GM10266 (cell line): ENCODE measurements around the gene NFATC3.
"Not testable (repeated sequence)": the region's sequence is repeated elsewhere in the genome, so short reads cannot be mapped to it uniquely, and the experiment has no call there.

ENCODE experiments used
- DNase-seq: peaks from one replicate; pipeline ENCODE4 v3.0.0; 2012; ENCODE audit errors: extremely low spot score
- CTCF ChIP-seq: IDR thresholded peaks from 2 replicates; pipeline ENCODE4 v1.5.1; 2012; ENCODE audit warnings: mild to moderate bottlenecking, low read depth; ENCODE audit not compliant: control insufficient read depth, insufficient read depth; ENCODE audit errors: missing control alignments

The NFATC3 gene

GRCh38 chr16:68090130-68090529, 5.0 kb downstream of the NFATC3 start:
- no peak for DNase-seq
- TF ChIP-seq CTCF: no peak

- no peak for TF ChIP-seq CTCF
- DNase-seq: no peak
These were observed 5.4 kb downstream of the NFATC3 start for GRCh38 chr16:68090533-68090932.

- no peak for DNase-seq
- TF ChIP-seq CTCF: no peak
These were observed 6.5 kb downstream of the NFATC3 start for GRCh38 chr16:68091380-68092261.

GRCh38 chr16:68092275-68092674, 7.1 kb downstream of the NFATC3 start:
- not testable (repeated sequence) for DNase-seq

GRCh38 chr16:68093816-68094613, 8.8 kb downstream of the NFATC3 start:
- no peak for DNase-seq

GRCh38 chr16:68094614-68094934, 9.4 kb downstream of the NFATC3 start:
- no peak for TF ChIP-seq CTCF
- no peak for DNase-seq

More at GRCh38 chr16:68093816-68094613, 8.8 kb downstream of the NFATC3 start:
- peak; percentile 64 for TF ChIP-seq CTCF

GRCh38 chr16:68096491-68096890, 11.3 kb downstream of the NFATC3 start:
- TF ChIP-seq CTCF: no peak

GRCh38 chr16:68097088-68097487, 11.9 kb downstream of the NFATC3 start:
- TF ChIP-seq CTCF: no peak
- DNase-seq: no peak

More at GRCh38 chr16:68096491-68096890, 11.3 kb downstream of the NFATC3 start:
- no peak for DNase-seq
